Activated naive CD8-positive, alpha-beta T cell treated with anti-CD3 and anti-CD28 coated beads, Interleukin-2, amount 50 U/mL, for 24 hours (primary cell): ENCODE data around the gene FLOT1.

ENCODE experiments used
- ATAC-seq: fragments of 150-1000 bp; cut with Tn5 transposase; one replicate; pipeline ENCODE4 v1.10.0; 2021
- DNase-seq: peaks from one replicate; pipeline ENCODE4 v3.0.0; 2021
- H3K27ac Mint-ChIP-seq: one replicate; pipeline ENCODE4 v1.8.0; 2021; ENCODE audit warnings: mild to moderate bottlenecking, mixed read lengths
- H3K27me3 Mint-ChIP-seq: one replicate; pipeline ENCODE4 v1.8.0; 2021; ENCODE audit warnings: mixed read lengths
- H3K36me3 Mint-ChIP-seq: one replicate; pipeline ENCODE4 v1.8.0; 2021; ENCODE audit warnings: low read depth, mixed read lengths
- H3K4me1 Mint-ChIP-seq: one replicate; pipeline ENCODE4 v1.8.0; 2021; ENCODE audit warnings: mixed read lengths
- H3K4me3 Mint-ChIP-seq: one replicate; pipeline ENCODE4 v1.8.0; 2021; ENCODE audit warnings: mild to moderate bottlenecking, moderate library complexity, mixed read lengths
- H3K9me3 Mint-ChIP-seq: one replicate; pipeline ENCODE4 v1.8.0; 2021; ENCODE audit warnings: mixed read lengths

The FLOT1 gene

GRCh38 chr6:30742316-30743098 lies at the start of gene FLOT1:
Gene FLOT1 (minus strand): TSS chr6:30742687. CDS start chr6:30742189, 498 bp downstream.
- Mint-ChIP-seq H3K36me3 (peaks cover 55% of the 10 kb centered on the region), H3K9me3 (no peaks in the 10 kb centered on the region), H3K4me1 (peaks cover 81% of the 10 kb centered on the region), H3K27ac (peak within 1 kb of the TSS; percentile 97), H3K27me3 (peaks cover 5% of the 10 kb centered on the region), H3K4me3 (peak within 1 kb of the TSS; percentile 96)
- ATAC-seq (peak; percentile 78), DNase-seq (peak; percentile 99)

GRCh38 chr6:30790724-30791383 lies 48.4 kb upstream of the FLOT1 start:
- H3K9me3 Mint-ChIP-seq, result no peaks in the 10 kb centered on the region
- H3K27me3 Mint-ChIP-seq, result no peaks in the 10 kb centered on the region
- peak overlapping the region; percentile 80 for H3K27ac Mint-ChIP-seq
- H3K4me1 Mint-ChIP-seq, result peaks cover 80% of the 10 kb centered on the region
- H3K4me3 Mint-ChIP-seq, result peak overlapping the region; percentile 79
- ATAC-seq, result peak; percentile 47
- DNase-seq, result no peak
- peaks cover 21% of the 10 kb centered on the region for H3K36me3 Mint-ChIP-seq

- H3K4me3 Mint-ChIP-seq, result peak overlapping the region; percentile 79
These were observed 47.1 kb upstream of the FLOT1 start for GRCh38 chr6:30789606-30790005.

GRCh38 chr6:30787954-30788353 lies 45.5 kb upstream of the FLOT1 start:
- Mint-ChIP-seq H3K27me3 (no peaks in the 10 kb centered on the region), H3K4me1 (peaks cover 69% of the 10 kb centered on the region), H3K27ac (peak overlapping the region; percentile 89), H3K4me3 (peak overlapping the region; percentile 79), H3K36me3 (peaks cover 14% of the 10 kb centered on the region), H3K9me3 (peaks cover 4% of the 10 kb centered on the region)
- peak; percentile 71 for ATAC-seq
- DNase-seq, result peak; percentile 46

More at GRCh38 chr6:30789606-30790005, 47.1 kb upstream of the FLOT1 start:
- no peaks in the 10 kb centered on the region for H3K27me3 Mint-ChIP-seq
- peaks cover 4% of the 10 kb centered on the region for H3K9me3 Mint-ChIP-seq
- peak overlapping the region; percentile 89 for H3K27ac Mint-ChIP-seq
- ATAC-seq (no peak), DNase-seq (no peak)
- peaks cover 81% of the 10 kb centered on the region for H3K4me1 Mint-ChIP-seq
- peaks cover 18% of the 10 kb centered on the region for H3K36me3 Mint-ChIP-seq

- DNase-seq, result no peak
- peaks cover 65% of the 10 kb centered on the region for H3K4me1 Mint-ChIP-seq
- no peaks in the 10 kb centered on the region for H3K27me3 Mint-ChIP-seq
- H3K4me3 Mint-ChIP-seq, result peak overlapping the region; percentile 64
- peak overlapping the region; percentile 61 for H3K27ac Mint-ChIP-seq
- H3K36me3 Mint-ChIP-seq, result peaks cover 2% of the 10 kb centered on the region
- no peak for ATAC-seq
- peaks cover 4% of the 10 kb centered on the region for H3K9me3 Mint-ChIP-seq
These were observed 40.0 kb upstream of the FLOT1 start for GRCh38 chr6:30782425-30783014.

- ATAC-seq, result peak; percentile 38
- Mint-ChIP-seq H3K27me3 (no peaks in the 10 kb centered on the region), H3K4me1 (peaks cover 65% of the 10 kb centered on the region), H3K27ac (peak overlapping the region; percentile 61), H3K36me3 (peaks cover 2% of the 10 kb centered on the region), H3K4me3 (peak overlapping the region; percentile 64), H3K9me3 (peaks cover 4% of the 10 kb centered on the region)
- DNase-seq, result peak; percentile 60
These were observed 39.4 kb upstream of the FLOT1 start for GRCh38 chr6:30781743-30782424.

- DNase-seq, result no peak
- no peak for ATAC-seq
- Mint-ChIP-seq H3K27ac (peak overlapping the region; percentile 61), H3K4me3 (no peak overlapping the region), H3K4me1 (peaks cover 65% of the 10 kb centered on the region), H3K36me3 (peaks cover 2% of the 10 kb centered on the region), H3K27me3 (no peaks in the 10 kb centered on the region), H3K9me3 (peaks cover 4% of the 10 kb centered on the region)
These were observed 38.9 kb upstream of the FLOT1 start for GRCh38 chr6:30781395-30781742.

GRCh38 chr6:30780642-30780920 lies 38.1 kb upstream of the FLOT1 start:
- peak overlapping the region; percentile 61 for H3K27ac Mint-ChIP-seq
- peaks cover 4% of the 10 kb centered on the region for H3K9me3 Mint-ChIP-seq

GRCh38 chr6:30779850-30780641 lies 37.6 kb upstream of the FLOT1 start:
- H3K4me1 Mint-ChIP-seq, result peaks cover 55% of the 10 kb centered on the region
- peak overlapping the region; percentile 61 for H3K27ac Mint-ChIP-seq
- H3K27me3 Mint-ChIP-seq, result no peaks in the 10 kb centered on the region
- H3K36me3 Mint-ChIP-seq, result no peaks in the 10 kb centered on the region
- H3K4me3 Mint-ChIP-seq, result no peak overlapping the region
- ATAC-seq (no peak), DNase-seq (no peak)
- peaks cover 1% of the 10 kb centered on the region for H3K9me3 Mint-ChIP-seq

More at GRCh38 chr6:30780642-30780920, 38.1 kb upstream of the FLOT1 start:
- Mint-ChIP-seq H3K36me3 (peaks cover under 1% of the 10 kb centered on the region), H3K4me3 (no peak overlapping the region), H3K27me3 (no peaks in the 10 kb centered on the region), H3K4me1 (peaks cover 57% of the 10 kb centered on the region)
- DNase-seq (no peak), ATAC-seq (no peak)

- ATAC-seq (no peak), DNase-seq (no peak)
- no peaks in the 10 kb centered on the region for H3K27me3 Mint-ChIP-seq
- H3K27ac Mint-ChIP-seq, result peak overlapping the region; percentile 69
- peaks cover 57% of the 10 kb centered on the region for H3K4me1 Mint-ChIP-seq
- no peak overlapping the region for H3K4me3 Mint-ChIP-seq
- H3K36me3 Mint-ChIP-seq, result no peaks in the 10 kb centered on the region
- H3K9me3 Mint-ChIP-seq, result no peaks in the 10 kb centered on the region
These were observed 35.6 kb upstream of the FLOT1 start for GRCh38 chr6:30778001-30778635.

- H3K9me3 Mint-ChIP-seq, result peaks cover 4% of the 10 kb centered on the region
- no peak overlapping the region for H3K4me3 Mint-ChIP-seq
- peaks cover 60% of the 10 kb centered on the region for H3K4me1 Mint-ChIP-seq
- peaks cover 7% of the 10 kb centered on the region for H3K36me3 Mint-ChIP-seq
- DNase-seq, result no peak
- peak overlapping the region; percentile 31 for H3K27ac Mint-ChIP-seq
- H3K27me3 Mint-ChIP-seq, result no peaks in the 10 kb centered on the region
- no peak for ATAC-seq
These were observed 34.6 kb upstream of the FLOT1 start for GRCh38 chr6:30777155-30777485.

GRCh38 chr6:30776390-30777154 lies 34.1 kb upstream of the FLOT1 start:
- peak overlapping the region; percentile 31 for H3K27ac Mint-ChIP-seq
- H3K4me3 Mint-ChIP-seq, result no peak overlapping the region
- DNase-seq (no peak), ATAC-seq (no peak)
- H3K36me3 Mint-ChIP-seq, result peaks cover 7% of the 10 kb centered on the region
- peaks cover 60% of the 10 kb centered on the region for H3K4me1 Mint-ChIP-seq
- peaks cover 7% of the 10 kb centered on the region for H3K9me3 Mint-ChIP-seq
- H3K27me3 Mint-ChIP-seq, result no peaks in the 10 kb centered on the region

GRCh38 chr6:30775104-30775503 lies 32.6 kb upstream of the FLOT1 start:
- H3K9me3 Mint-ChIP-seq, result peaks cover 7% of the 10 kb centered on the region
- no peak overlapping the region for H3K27ac Mint-ChIP-seq
- peaks cover 61% of the 10 kb centered on the region for H3K4me1 Mint-ChIP-seq
- no peaks in the 10 kb centered on the region for H3K27me3 Mint-ChIP-seq
- peaks cover 7% of the 10 kb centered on the region for H3K36me3 Mint-ChIP-seq
- H3K4me3 Mint-ChIP-seq, result no peak overlapping the region
- no peak for DNase-seq
- no peak for ATAC-seq
